Prostate gland (tissue), 2 donors: ENCODE data around the gene FBRSL1. TPM values are rescaled to one million over a fixed set of nuclear protein-coding genes. Genes with fewer than 3 reads are reported as not detected.

Source experiments
- DNase-seq: peaks from one replicate; pipeline ENCODE4 v3.0.0-alpha.2; 2019; ENCODE audit warnings: low spot score
- H3K27ac ChIP-seq, 2 donors: fragments of 200-600 bp; sonication (generic); 2 replicates each; pipeline ENCODE4 v1.5.1; 2017 to 2019
- H3K27me3 ChIP-seq: fragments of 200-600 bp; sonication (generic); replicated peaks from 2 replicates; pipeline ENCODE4 v1.5.1; 2019; ENCODE audit not compliant: insufficient read depth
- H3K36me3 ChIP-seq, 2 donors: fragments of 200-600 bp; sonication (generic); 1 replicate in 1 of 2; 2 replicates in 1 of 2; pipeline versions ENCODE4 v1.5.1 to v1.8.1; 2017 to 2019
- H3K4me1 ChIP-seq: fragments of 200-600 bp; sonication (generic); replicated peaks from 2 replicates; pipeline ENCODE4 v1.5.1; 2019
- H3K4me3 ChIP-seq, 2 donors: fragments of 200-600 bp; sonication (generic); 2 replicates each; pipeline ENCODE4 v1.5.1; 2017 to 2019
- H3K9me3 ChIP-seq: fragments of 200-600 bp; sonication (generic); 2 replicates; pipeline ENCODE4 v1.5.1; 2017
- POLR2A ChIP-seq: fragments of 450-650 bp; IDR thresholded peaks from one replicate; pipeline ENCODE4 v1.6.1; 2016; ENCODE audit warnings: antibody characterized with exemption, mild to moderate bottlenecking
- POLR2AphosphoS5 ChIP-seq: sonication (generic); formaldehyde crosslinking; IDR thresholded peaks from one replicate; pipeline ENCODE4 v1.6.1; 2017; ENCODE audit warnings: antibody characterized with exemption
- WGBS: methylation state at CpG from one replicate; pipeline ENCODE4 v1.1.5; 2018; 5-methylcytosine and 5-hydroxymethylcytosine counted together
- intact Hi-C: fragments of 100-400 bp; cut with DNase I; formaldehyde crosslinking; loops from one replicate; pipeline ENCODE4 v1.14.2; 2022
- total RNA-seq, 2 donors: library from RNA; depleted of rRNA; stranded (reverse); fragments of >200 nt; gene quantifications; one replicate each; pipeline ENCODE4 v1.1.0, GENCODE V29; 2016
- TF ChIP-seq, protein P1 (sequence below), 4 experiments: fragments of 200-600 bp in 2 of 4; fragments of 450-650 bp in 2 of 4; sonication (generic) in 2 of 4; IDR thresholded peaks; 1 replicate in 3 of 4; 2 replicates in 1 of 4; pipeline ENCODE4 v1.5.1; 2016 to 2019; ENCODE audit warnings: antibody characterized with exemption in 4 of 4, mild to moderate bottlenecking in 2 of 4, moderate library complexity in 2 of 4

Gene FBRSL1
- total RNA-seq, 2 donors from 2014 or later: 34.2 to 69.2 TPM

DNA sequence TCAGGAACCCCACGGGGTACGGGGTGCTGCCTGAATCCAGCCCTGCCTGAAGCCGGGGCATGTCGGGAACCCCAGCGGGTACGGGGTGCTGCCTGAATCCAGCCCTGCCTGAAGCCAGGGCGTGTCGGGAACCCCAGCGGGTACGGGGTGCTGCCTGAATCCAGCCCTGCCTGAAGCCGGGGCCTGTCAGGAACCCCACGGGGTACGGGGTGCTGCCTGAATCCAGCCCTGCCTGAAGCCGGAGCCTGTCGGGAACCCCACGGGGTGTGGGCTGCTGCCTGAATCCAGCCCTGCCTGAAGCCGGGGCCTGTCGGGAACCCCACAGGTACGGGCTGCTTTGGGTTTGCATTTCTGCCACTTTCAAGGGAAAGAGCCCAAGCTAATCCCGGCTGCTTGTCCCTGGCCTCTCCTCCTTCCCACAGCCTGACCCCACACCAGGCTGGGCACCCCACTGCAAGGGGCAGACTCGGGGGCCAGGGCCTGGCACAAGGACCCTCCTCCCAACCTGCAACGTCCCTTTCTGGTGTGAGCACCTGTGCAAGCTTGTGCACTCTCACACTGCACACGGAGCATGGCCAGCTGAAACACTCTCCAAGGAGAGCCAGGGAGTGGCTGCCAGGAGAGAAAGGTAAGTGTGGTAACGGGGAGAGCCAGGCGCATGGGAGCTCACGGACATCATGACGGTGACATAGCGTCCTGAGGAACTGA is 5.6 kb upstream of the FBRSL1 start:
- TF ChIP-seq, protein P1, sequence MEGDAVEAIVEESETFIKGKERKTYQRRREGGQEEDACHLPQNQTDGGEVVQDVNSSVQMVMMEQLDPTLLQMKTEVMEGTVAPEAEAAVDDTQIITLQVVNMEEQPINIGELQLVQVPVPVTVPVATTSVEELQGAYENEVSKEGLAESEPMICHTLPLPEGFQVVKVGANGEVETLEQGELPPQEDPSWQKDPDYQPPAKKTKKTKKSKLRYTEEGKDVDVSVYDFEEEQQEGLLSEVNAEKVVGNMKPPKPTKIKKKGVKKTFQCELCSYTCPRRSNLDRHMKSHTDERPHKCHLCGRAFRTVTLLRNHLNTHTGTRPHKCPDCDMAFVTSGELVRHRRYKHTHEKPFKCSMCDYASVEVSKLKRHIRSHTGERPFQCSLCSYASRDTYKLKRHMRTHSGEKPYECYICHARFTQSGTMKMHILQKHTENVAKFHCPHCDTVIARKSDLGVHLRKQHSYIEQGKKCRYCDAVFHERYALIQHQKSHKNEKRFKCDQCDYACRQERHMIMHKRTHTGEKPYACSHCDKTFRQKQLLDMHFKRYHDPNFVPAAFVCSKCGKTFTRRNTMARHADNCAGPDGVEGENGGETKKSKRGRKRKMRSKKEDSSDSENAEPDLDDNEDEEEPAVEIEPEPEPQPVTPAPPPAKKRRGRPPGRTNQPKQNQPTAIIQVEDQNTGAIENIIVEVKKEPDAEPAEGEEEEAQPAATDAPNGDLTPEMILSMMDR (IDR thresholded peaks at IDR 0.05): no peak
- TF ChIP-seq POLR2A (no peak), POLR2AphosphoS5 (no peak)
- no peak overlapping the region for H3K27ac ChIP-seq
- H3K4me1 ChIP-seq: no peaks in the 10 kb centered on the region
- no peaks in the 10 kb centered on the region for H3K27me3 ChIP-seq
- DNase-seq: no peak
- no peaks in the 10 kb centered on the region for H3K9me3 ChIP-seq
- no peaks in the 10 kb centered on the region for H3K36me3 ChIP-seq
- H3K4me3 ChIP-seq: no peak overlapping the region
- WGBS: 85% methylated on average over 25 of the region's 28 CpGs
- intact Hi-C loops: no loop called here

DNA sequence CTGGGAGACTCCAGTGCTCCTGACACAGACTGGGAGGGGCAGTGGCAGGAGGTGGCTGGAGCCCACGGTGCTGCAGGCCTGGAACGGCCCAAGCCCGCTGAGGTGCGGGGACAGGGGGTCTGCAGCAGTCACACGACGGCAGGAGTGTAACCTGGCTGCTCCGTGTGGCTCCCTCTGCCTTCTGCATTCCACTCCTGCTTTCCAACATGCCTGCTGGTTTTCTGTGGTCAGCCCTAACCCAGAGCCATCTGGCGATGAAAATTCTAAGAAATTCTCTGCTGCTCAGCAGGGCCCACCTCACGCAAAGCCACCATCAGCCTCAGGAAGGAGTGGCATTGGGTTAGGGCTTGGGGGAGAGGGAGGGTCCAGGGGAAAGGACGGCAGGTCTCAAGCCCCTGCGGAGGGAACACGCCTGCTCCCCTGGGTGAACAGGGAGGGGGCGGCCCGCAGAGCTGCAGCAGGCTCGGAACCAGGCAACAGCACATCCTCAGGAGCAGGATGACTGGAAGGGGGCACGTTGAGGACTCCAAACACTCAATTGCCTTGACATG is 5.0 kb upstream of the FBRSL1 start:
- 60% methylated on average over 11 of the region's 16 CpGs for WGBS
- no peak for TF ChIP-seq POLR2A
- TF ChIP-seq, protein P1 (IDR thresholded peaks at IDR 0.05): no peak
- no peak for TF ChIP-seq POLR2AphosphoS5
- Histone ChIP-seq H3K36me3 (no peaks in the 10 kb centered on the region), H3K9me3 (no peaks in the 10 kb centered on the region), H3K4me1 (no peaks in the 10 kb centered on the region), H3K27me3 (no peaks in the 10 kb centered on the region), H3K27ac (no peak overlapping the region), H3K4me3 (no peak overlapping the region)
- intact Hi-C loops: no loop called here
- no peak for DNase-seq

DNA sequence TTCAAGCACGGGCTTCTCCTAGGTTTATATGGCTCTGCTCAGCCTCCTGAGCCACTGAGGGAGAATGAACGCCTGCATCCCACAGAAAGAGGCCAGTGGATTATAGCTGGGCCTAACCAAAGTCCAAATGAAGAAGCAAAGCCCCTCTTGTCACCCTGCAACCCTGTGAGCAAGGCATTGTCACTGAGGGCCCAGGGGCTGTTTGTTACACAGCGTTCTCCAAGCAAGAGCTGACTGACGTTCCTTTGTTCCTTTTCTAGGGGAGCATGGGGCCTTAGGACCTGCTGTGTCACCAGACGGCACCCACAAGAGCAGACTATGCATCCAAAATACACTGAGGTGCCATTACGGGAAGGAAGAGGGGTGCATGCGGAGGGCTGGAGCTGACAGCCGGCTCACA is 4.3 kb upstream of the FBRSL1 start:
- intact Hi-C loops: no loop called here
- Histone ChIP-seq H3K4me1 (no peaks in the 10 kb centered on the region), H3K27ac (no peak overlapping the region), H3K9me3 (no peaks in the 10 kb centered on the region), H3K36me3 (no peaks in the 10 kb centered on the region), H3K27me3 (no peaks in the 10 kb centered on the region), H3K4me3 (no peak overlapping the region)
- no peak for DNase-seq
- TF ChIP-seq POLR2AphosphoS5 (no peak), POLR2A (no peak)
- TF ChIP-seq, protein P1 (IDR thresholded peaks at IDR 0.05): no peak
- 94% methylated on average over 8 of the region's 8 CpGs for WGBS

DNA sequence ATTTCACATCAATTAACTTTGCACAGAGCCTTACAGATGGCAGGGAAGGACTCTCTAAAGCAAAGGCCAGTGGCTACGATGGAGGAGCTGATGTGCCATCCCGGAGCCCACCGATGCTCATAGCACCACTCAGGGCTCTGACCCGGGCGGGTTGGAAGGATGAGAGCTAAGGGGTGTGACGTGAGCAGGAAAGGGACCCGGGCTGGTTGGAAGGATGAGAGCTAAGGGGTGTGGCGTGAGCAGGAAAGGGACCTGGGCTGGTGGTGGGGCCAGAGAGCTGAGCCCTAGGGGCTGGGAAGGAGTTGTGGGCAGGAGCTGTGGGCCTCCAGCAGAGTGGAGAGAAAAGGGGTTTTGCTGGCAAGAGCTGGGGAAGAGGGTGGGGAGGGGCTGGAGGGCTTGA is 3.8 kb upstream of the FBRSL1 start:
- H3K27ac ChIP-seq: no peak overlapping the region
- WGBS: 79% methylated on average over 8 of the region's 8 CpGs
- TF ChIP-seq, protein P1 (IDR thresholded peaks at IDR 0.05): no peak
- no peak for TF ChIP-seq POLR2AphosphoS5
- no peak for TF ChIP-seq POLR2A
- intact Hi-C loops: no loop called here
- DNase-seq: no peak
- no peaks in the 10 kb centered on the region for H3K27me3 ChIP-seq
- no peaks in the 10 kb centered on the region for H3K4me1 ChIP-seq
- no peaks in the 10 kb centered on the region for H3K9me3 ChIP-seq
- no peak overlapping the region for H3K4me3 ChIP-seq
- no peaks in the 10 kb centered on the region for H3K36me3 ChIP-seq

DNA sequence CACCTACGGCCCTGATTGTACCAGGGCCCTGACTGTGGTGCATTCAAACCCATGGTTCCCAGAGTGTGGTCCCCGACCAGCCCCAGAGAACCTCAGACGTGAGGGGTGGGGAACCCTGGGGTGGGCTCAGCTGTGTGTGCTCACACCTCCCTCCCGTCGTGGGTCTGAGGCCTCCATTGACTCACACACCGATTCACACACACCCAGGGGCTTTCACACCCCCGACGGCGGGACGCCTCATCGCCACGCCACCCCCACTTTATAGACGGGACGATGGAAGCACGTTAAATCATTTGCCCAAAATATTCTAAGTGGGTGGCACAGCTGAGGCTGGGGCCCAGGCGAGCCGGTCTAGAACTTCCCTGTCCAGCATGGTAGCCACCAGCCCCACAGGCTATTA is 3.4 kb upstream of the FBRSL1 start:
- Histone ChIP-seq H3K9me3 (no peaks in the 10 kb centered on the region), H3K27me3 (no peaks in the 10 kb centered on the region), H3K4me3 (no peak overlapping the region), H3K36me3 (no peaks in the 10 kb centered on the region), H3K27ac (no peak overlapping the region), H3K4me1 (no peaks in the 10 kb centered on the region)
- 79% methylated on average over 17 of the region's 17 CpGs for WGBS
- no peak for DNase-seq
- intact Hi-C loops: no loop called here
- TF ChIP-seq POLR2A: no peak
- TF ChIP-seq, protein P1 (IDR thresholded peaks at IDR 0.05): no peak
- no peak for TF ChIP-seq POLR2AphosphoS5
